Glutamatergic neuron (in vitro differentiated cells): Measurements from ENCODE around the gene SYNRG. TPM values are rescaled to one million over a fixed set of nuclear protein-coding genes. Genes with fewer than 3 reads are reported as not detected.

Source experiments
- DNase-seq: peaks from one replicate; pipeline ENCODE4 v3.0.0; 2022
- H3K27ac Mint-ChIP-seq: one replicate; pipeline ENCODE4 v1.8.0; 2020; ENCODE audit warnings: mild to moderate bottlenecking, mixed read lengths, inconsistent platforms; ENCODE audit not compliant: unreplicated experiment
- H3K27me3 Mint-ChIP-seq: one replicate; pipeline ENCODE4 v1.8.0; 2020; ENCODE audit warnings: mild to moderate bottlenecking, moderate library complexity, mixed read lengths, inconsistent platforms; ENCODE audit not compliant: unreplicated experiment
- H3K36me3 Mint-ChIP-seq: one replicate; pipeline ENCODE4 v1.8.0; 2020; ENCODE audit warnings: mild to moderate bottlenecking, mixed read lengths, inconsistent platforms; ENCODE audit not compliant: unreplicated experiment
- H3K4me1 Mint-ChIP-seq: one replicate; pipeline ENCODE4 v1.8.0; 2020; ENCODE audit warnings: mild to moderate bottlenecking, low read depth, mixed read lengths, inconsistent platforms; ENCODE audit not compliant: unreplicated experiment
- H3K4me3 Mint-ChIP-seq: one replicate; pipeline ENCODE4 v1.8.0; 2020; ENCODE audit warnings: mild to moderate bottlenecking, mixed read lengths, inconsistent platforms; ENCODE audit not compliant: unreplicated experiment
- H3K9me3 Mint-ChIP-seq: one replicate; pipeline ENCODE4 v1.8.0; 2020; ENCODE audit warnings: mild to moderate bottlenecking, moderate library complexity, mixed read lengths, inconsistent platforms; ENCODE audit not compliant: unreplicated experiment
- total RNA-seq: library from RNA; stranded (reverse); fragmentation: NEBNext Ultra II Directional; extraction: Animal tissue kit (Norgen Biotek cat#: 25700); gene quantifications from one replicate; pipeline ENCODE4 v1.2.1, GENCODE V29; 2021; ENCODE audit not compliant: unreplicated experiment
- TF ChIP-seq, protein P1 (sequence below): fragments of 200-600 bp; sonication (generic); IDR thresholded peaks from one replicate; pipeline ENCODE4 v1.5.0; 2021; ENCODE audit not compliant: partially characterized antibody, unreplicated experiment

SYNRG gene
- total RNA-seq, 1 donor from 2014 or later: 65.8 TPM

DNA sequence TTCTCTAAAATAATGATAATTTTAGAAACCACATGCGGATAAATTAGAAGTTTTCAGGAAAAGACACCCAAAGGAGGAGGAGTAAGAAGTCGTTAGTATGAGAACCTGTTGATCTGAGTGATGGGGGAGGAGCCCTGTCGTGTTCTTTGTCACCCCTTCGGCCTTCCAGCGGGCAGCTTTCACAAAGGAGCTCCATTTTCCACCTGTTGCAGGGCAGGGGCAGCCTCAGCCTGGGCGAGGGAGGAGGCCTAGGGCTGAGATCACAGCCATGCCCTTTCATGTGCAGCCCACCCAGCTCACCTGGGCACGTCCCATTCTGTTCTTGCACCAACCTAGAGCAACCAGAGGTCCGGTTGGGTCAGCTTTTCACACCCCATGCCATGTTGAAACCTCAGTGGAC lies 114.2 kb downstream of the SYNRG start:
- Mint-ChIP-seq H3K4me3 (no peak overlapping the region), H3K27me3 (peaks cover 12% of the 10 kb centered on the region), H3K9me3 (peaks cover 3% of the 10 kb centered on the region), H3K27ac (no peak overlapping the region), H3K36me3 (no peaks in the 10 kb centered on the region), H3K4me1 (peaks cover 9% of the 10 kb centered on the region)
- DNase-seq: no peak
- TF ChIP-seq, protein P1, sequence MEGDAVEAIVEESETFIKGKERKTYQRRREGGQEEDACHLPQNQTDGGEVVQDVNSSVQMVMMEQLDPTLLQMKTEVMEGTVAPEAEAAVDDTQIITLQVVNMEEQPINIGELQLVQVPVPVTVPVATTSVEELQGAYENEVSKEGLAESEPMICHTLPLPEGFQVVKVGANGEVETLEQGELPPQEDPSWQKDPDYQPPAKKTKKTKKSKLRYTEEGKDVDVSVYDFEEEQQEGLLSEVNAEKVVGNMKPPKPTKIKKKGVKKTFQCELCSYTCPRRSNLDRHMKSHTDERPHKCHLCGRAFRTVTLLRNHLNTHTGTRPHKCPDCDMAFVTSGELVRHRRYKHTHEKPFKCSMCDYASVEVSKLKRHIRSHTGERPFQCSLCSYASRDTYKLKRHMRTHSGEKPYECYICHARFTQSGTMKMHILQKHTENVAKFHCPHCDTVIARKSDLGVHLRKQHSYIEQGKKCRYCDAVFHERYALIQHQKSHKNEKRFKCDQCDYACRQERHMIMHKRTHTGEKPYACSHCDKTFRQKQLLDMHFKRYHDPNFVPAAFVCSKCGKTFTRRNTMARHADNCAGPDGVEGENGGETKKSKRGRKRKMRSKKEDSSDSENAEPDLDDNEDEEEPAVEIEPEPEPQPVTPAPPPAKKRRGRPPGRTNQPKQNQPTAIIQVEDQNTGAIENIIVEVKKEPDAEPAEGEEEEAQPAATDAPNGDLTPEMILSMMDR: no peak

DNA sequence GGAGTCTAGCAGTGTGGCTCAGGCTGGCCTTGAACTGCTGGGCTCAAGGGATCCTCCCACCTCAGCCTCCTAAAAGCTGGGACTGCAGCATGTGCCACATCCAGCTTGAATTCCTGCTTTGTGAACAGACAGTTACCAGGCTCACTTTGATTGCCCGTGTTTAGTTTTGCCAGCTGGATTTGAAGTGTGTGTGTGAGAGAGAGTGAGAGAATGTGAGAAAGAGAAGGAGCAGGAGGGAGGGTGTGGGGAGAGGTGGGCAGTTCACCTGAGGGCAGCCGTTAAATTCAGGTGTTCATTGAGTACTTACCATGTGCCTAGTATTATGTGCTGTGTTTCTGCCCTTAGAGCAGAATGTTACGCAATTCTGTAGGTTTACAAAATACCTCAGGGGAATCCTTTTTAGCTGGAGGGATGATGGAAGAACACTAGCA lies 114.8 kb downstream of the SYNRG start:
- H3K27ac Mint-ChIP-seq: no peak overlapping the region
- H3K36me3 Mint-ChIP-seq: no peaks in the 10 kb centered on the region
- peaks cover 12% of the 10 kb centered on the region for H3K27me3 Mint-ChIP-seq
- TF ChIP-seq, protein P1: no peak
- H3K4me3 Mint-ChIP-seq: no peak overlapping the region
- peaks cover 3% of the 10 kb centered on the region for H3K9me3 Mint-ChIP-seq
- H3K4me1 Mint-ChIP-seq: peaks cover 9% of the 10 kb centered on the region
- DNase-seq: no peak

DNA sequence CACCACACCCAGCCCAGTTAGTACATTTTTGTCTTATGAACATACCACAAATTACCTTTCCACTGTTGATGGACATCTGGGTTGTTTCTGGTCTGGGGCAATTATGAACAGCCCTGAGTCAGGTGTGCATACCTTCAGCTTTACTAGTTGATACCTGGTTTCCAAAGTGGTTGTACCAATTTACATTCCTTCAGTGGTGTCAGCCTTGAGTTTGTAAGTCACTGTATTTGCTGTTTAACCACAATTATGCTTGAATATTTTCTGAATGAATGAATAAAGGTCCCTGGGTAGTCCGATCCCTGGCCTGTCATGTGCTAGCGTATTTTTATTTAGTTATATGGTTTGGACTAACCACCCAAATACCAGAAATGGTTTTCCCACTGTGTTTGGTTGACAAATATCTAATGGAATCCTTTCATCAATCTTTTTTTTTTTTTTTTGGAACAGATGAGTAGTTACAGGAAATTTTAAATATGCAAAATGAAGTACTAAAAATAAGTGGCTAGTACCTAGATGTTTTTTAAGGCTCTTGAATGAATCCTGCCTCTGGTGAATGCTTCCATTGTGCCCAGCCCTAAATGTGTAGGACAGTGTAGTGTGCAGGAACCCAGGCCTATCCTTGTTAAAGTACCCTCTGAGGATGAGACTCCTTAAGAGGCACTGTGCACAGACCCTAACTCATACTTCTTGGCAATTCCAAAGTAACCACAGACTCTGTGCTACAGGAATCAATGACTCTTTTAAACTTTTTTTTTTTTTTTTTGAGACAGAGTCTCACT lies 115.8 kb downstream of the SYNRG start:
- Mint-ChIP-seq H3K9me3 (peaks cover 5% of the 10 kb centered on the region), H3K4me3 (no peak overlapping the region), H3K36me3 (no peaks in the 10 kb centered on the region), H3K4me1 (peaks cover 9% of the 10 kb centered on the region), H3K27me3 (peaks cover 13% of the 10 kb centered on the region), H3K27ac (no peak overlapping the region)
- TF ChIP-seq, protein P1: no peak
- no peak for DNase-seq

DNA sequence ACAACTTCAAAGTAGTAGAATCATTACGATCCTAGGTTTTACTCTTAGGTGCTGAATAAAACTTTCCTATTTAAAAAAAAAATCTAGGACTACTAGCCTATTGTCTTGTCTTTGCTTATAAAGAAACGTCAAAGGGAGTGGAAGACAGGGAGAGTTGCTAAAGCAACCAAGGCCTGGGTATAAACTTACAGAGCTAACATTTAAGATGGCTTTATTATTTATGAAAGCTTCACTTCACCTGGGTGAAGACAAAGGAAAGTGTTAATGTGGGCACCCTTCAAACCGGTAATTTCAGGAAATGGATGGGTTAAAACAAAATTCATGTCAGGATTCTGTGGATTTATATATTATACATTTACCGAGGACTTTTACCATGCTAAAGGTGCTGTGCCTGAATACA lies 117.1 kb downstream of the SYNRG start:
- Mint-ChIP-seq H3K27ac (no peak overlapping the region), H3K9me3 (peaks cover 5% of the 10 kb centered on the region)

More for the DNA sequence above, 117.1 kb downstream of the SYNRG start:
- peaks cover 13% of the 10 kb centered on the region for H3K4me1 Mint-ChIP-seq
- peaks cover 16% of the 10 kb centered on the region for H3K27me3 Mint-ChIP-seq
- no peaks in the 10 kb centered on the region for H3K36me3 Mint-ChIP-seq
- no peak overlapping the region for H3K4me3 Mint-ChIP-seq
- DNase-seq: no peak
- TF ChIP-seq, protein P1: no peak
